A549 (cell line): ENCODE measurements around the gene SDR39U1. TPM values are rescaled to one million over a fixed set of nuclear protein-coding genes. Genes with fewer than 3 reads are reported as not detected.

Source experiments
- ATAC-seq, 2 experiments: fragments of 200-7000 bp in 1 of 2; fragments of >200 bp in 1 of 2; cut with Nextera tagmentation in 1 of 2; cut with Tn5 transposase in 1 of 2; 3 replicates each; pipeline versions ENCODE4 v1.8.0 to v1.9.1; 2018 to 2020; ENCODE audit warnings: mild to moderate bottlenecking in 1 of 2, moderate library complexity in 1 of 2
- CTCF ChIA-PET: fragments of 300-600 bp; sonication (Branson Sonifier 250); formaldehyde crosslinking; extraction: SDS; loops from one replicate; lab custom pipeline; 2021; ENCODE audit warnings: antibody characterized with exemption, inconsistent platforms; lab: Yijun Ruan, JAX
- POLR2A ChIA-PET: fragments of 350-600 bp; formaldehyde crosslinking; extraction: SDS; loops from one replicate; lab custom pipeline; 2021; ENCODE audit warnings: antibody characterized with exemption, inconsistent platforms; lab: Yijun Ruan, JAX
- DNase-seq, 2 experiments: peaks; one replicate each; pipeline versions ENCODE4 v3.0.0 to v3.0.0-alpha.2; 2011 to 2016; ENCODE audit warnings: low read depth in 1 of 2, low spot score in 1 of 2
- FAIRE-seq: peaks from 2 replicates; lab custom pipeline; 2011; peaks lifted over from hg19 to GRCh38; lab: Jason Lieb, UNC
- H3K27ac ChIP-seq, 2 experiments: fragments of >200 bp; sonication (Bioruptor Twin); formaldehyde crosslinking; 3 replicates each; pipeline ENCODE4 v1.5.1; 2016 to 2017
- H3K4me1 ChIP-seq: fragments of >200 bp; sonication (Bioruptor Twin); formaldehyde crosslinking; 3 replicates; pipeline ENCODE4 v1.6.1; 2016
- H3K4me2 ChIP-seq: fragments of >200 bp; sonication (Bioruptor Twin); formaldehyde crosslinking; 3 replicates; pipeline ENCODE4 v1.6.1; 2016
- H3K4me3 ChIP-seq: fragments of >200 bp; sonication (Bioruptor Twin); formaldehyde crosslinking; 3 replicates; pipeline ENCODE4 v1.5.1; 2016
- H3K9me3 ChIP-seq: fragments of >200 bp; sonication (Bioruptor Twin); formaldehyde crosslinking; 3 replicates; pipeline ENCODE4 v1.6.1; 2016
- CBX8 ChIP-seq: fragments of 200-600 bp; sonication (generic); IDR thresholded peaks from 2 replicates; pipeline ENCODE4 v1.6.1; 2016
- CHD2 ChIP-seq: fragments of 150-350 bp; IDR thresholded peaks from 2 replicates; pipeline ENCODE4 v1.6.1; 2014; ENCODE audit warnings: low read length; ENCODE audit not compliant: partially characterized antibody
- CHD4 ChIP-seq: fragments of 200-600 bp; sonication (generic); IDR thresholded peaks from 2 replicates; pipeline ENCODE4 v1.6.1; 2016; ENCODE audit warnings: antibody characterized with exemption, mild to moderate bottlenecking, borderline replicate concordance
- EHF ChIP-seq: fragments of 250-450 bp; sonication (Bioruptor Pico); IDR thresholded peaks from 2 replicates; pipeline ENCODE4 v1.5.0; 2020; ENCODE audit warnings: mild to moderate bottlenecking
- FOSB ChIP-seq: fragments of 250-450 bp; sonication (Bioruptor Pico); IDR thresholded peaks from 2 replicates; pipeline ENCODE4 v1.5.0; 2020; ENCODE audit warnings: mild to moderate bottlenecking, moderate library complexity
- FOSL2 ChIP-seq, 2 experiments: fragments of 450-650 bp in 1 of 2; fragments of >200 bp in 1 of 2; sonication (Bioruptor Twin) in 1 of 2; formaldehyde crosslinking; IDR thresholded peaks; 2 replicates each; pipeline versions ENCODE4 v1.5.0 to v1.6.1; 2016 to 2020; ENCODE audit warnings: mild to moderate bottlenecking in 1 of 2, moderate library complexity in 1 of 2
- HDAC2 ChIP-seq: fragments of 200-600 bp; sonication (generic); IDR thresholded peaks from 2 replicates; pipeline ENCODE4 v1.6.1; 2016
- HEYL ChIP-seq: fragments of 250-450 bp; sonication (Bioruptor Pico); IDR thresholded peaks from 2 replicates; pipeline ENCODE4 v1.8.0; 2021; ENCODE audit warnings: mild to moderate bottlenecking, moderate library complexity
- HOXB13 ChIP-seq: fragments of 250-450 bp; sonication (Bioruptor Pico); IDR thresholded peaks from 2 replicates; pipeline ENCODE4 v1.5.0; 2020; ENCODE audit warnings: low read depth, mild to moderate bottlenecking, moderate library complexity
- KDM5A ChIP-seq: fragments of 200-600 bp; sonication (generic); IDR thresholded peaks from 2 replicates; pipeline ENCODE4 v1.6.1; 2016; ENCODE audit warnings: antibody characterized with exemption, mild to moderate bottlenecking
- MAZ ChIP-seq: fragments of 150-350 bp; IDR thresholded peaks from 2 replicates; pipeline ENCODE4 v1.6.1; 2014; ENCODE audit warnings: antibody characterized with exemption, low read depth, low read length, borderline replicate concordance
- PHF8 ChIP-seq: fragments of 200-600 bp; sonication (generic); IDR thresholded peaks from 2 replicates; pipeline ENCODE4 v1.6.1; 2016; ENCODE audit warnings: low read depth, mild to moderate bottlenecking, antibody characterized with exemption, moderate library complexity, borderline replicate concordance
- RAD21 ChIP-seq, 2 experiments: fragments of >200 bp in 1 of 2; sonication (Bioruptor Twin) in 1 of 2; formaldehyde crosslinking in 1 of 2; IDR thresholded peaks in 1 of 2; conservative IDR thresholded peaks in 1 of 2; 2 replicates in 1 of 2; 3 replicates in 1 of 2; pipeline ENCODE4 v1.6.1; 2012 to 2018; ENCODE audit warnings: inconsistent platforms in 1 of 2
- RFX5 ChIP-seq: fragments of 450-650 bp; IDR thresholded peaks from 2 replicates; pipeline ENCODE4 v1.7.1; 2014; ENCODE audit warnings: antibody characterized with exemption, mild to moderate bottlenecking, moderate library complexity
- ZC3H11A ChIP-seq: fragments of 450-650 bp; IDR thresholded peaks from 2 replicates; pipeline ENCODE4 v1.6.1; 2014; ENCODE audit warnings: antibody characterized with exemption, mild to moderate bottlenecking
- WGBS: methylation state at CpG from one replicate; pipeline ENCODE4 v1.1.6; 2017; ENCODE audit errors: missing lambda C conversion rate; 5-methylcytosine and 5-hydroxymethylcytosine counted together
- polyA plus RNA-seq, 4 experiments: library from polyadenylated mRNA; depleted of rRNA in 3 of 4; stranded (reverse); fragments of >200 nt; fragmentation: RNase III in 1 of 4; extraction: RNeasy Plus Mini Kit Qiagen cat#74134 plus additional on column Dnase treatment in 1 of 4; gene quantifications; 2 replicates in 3 of 4; 3 replicates in 1 of 4; pipeline ENCODE4 v1.2.3, GENCODE V29; 2011 to 2017
- TF ChIP-seq, protein P1 (sequence below): fragments of >200 bp; sonication (Bioruptor Twin); formaldehyde crosslinking; IDR thresholded peaks from 3 replicates; pipeline ENCODE4 v1.6.1; 2016
- TF ChIP-seq, protein P2 (sequence below): fragments of 250-450 bp; sonication (Bioruptor Pico); IDR thresholded peaks from 2 replicates; pipeline ENCODE4 v1.5.0; 2021; ENCODE audit warnings: mild to moderate bottlenecking, moderate library complexity, borderline replicate concordance
- TF ChIP-seq, protein P3 (sequence below): IDR thresholded peaks from 2 replicates; pipeline ENCODE4 v1.6.1; 2012
- TF ChIP-seq, protein P4 (sequence below): fragments of 200-600 bp; sonication (generic); IDR thresholded peaks from 2 replicates; pipeline ENCODE4 v1.6.1; 2016; ENCODE audit warnings: antibody characterized with exemption, mild to moderate bottlenecking, moderate library complexity
- TF ChIP-seq, protein P5 (sequence below): fragments of 150-350 bp; IDR thresholded peaks from 2 replicates; pipeline ENCODE4 v1.6.1; 2014; ENCODE audit warnings: low read depth, mild to moderate bottlenecking, low read length

SDR39U1 gene
- polyA plus RNA-seq, 2 of the 4 experiments (the other 2 are of a cell fraction), result 57.3 to 61.1 TPM

DNA sequence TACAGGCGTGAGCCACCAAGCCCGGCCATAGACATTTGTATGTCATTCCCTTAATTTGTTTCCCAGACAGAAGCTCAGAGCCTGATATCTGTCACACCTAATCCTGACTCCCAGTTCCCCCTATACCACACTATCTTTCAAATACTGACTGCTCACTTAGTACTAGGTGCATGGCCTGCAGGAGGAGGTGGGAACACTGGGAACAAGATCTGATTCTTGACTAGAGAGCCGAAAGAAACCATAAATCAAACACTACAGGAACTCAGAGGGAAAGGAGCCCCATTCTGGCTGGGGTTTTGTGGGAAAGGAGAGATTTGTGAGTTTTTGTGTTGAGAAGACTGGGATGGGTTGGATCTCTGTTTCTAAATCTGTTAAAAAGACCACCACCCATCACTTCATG lies 7.9 kb downstream of the SDR39U1 start:
- TF ChIP-seq HOXB13 (CRISPR knock-in tag) (no peak), RAD21 (conservative IDR thresholded peaks at IDR 0.05 in 1 of 2, IDR thresholded peaks at IDR 0.05 in 1 of 2) (no peak), HEYL (CRISPR knock-in tag) (no peak), FOSB (no peak), MAZ (no peak), KDM5A (no peak), ZC3H11A (no peak), CHD2 (no peak), RFX5 (no peak)
- TF ChIP-seq, protein P1, sequence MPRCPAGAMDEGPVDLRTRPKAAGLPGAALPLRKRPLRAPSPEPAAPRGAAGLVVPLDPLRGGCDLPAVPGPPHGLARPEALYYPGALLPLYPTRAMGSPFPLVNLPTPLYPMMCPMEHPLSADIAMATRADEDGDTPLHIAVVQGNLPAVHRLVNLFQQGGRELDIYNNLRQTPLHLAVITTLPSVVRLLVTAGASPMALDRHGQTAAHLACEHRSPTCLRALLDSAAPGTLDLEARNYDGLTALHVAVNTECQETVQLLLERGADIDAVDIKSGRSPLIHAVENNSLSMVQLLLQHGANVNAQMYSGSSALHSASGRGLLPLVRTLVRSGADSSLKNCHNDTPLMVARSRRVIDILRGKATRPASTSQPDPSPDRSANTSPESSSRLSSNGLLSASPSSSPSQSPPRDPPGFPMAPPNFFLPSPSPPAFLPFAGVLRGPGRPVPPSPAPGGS, result no peak
- TF ChIP-seq, protein P2, sequence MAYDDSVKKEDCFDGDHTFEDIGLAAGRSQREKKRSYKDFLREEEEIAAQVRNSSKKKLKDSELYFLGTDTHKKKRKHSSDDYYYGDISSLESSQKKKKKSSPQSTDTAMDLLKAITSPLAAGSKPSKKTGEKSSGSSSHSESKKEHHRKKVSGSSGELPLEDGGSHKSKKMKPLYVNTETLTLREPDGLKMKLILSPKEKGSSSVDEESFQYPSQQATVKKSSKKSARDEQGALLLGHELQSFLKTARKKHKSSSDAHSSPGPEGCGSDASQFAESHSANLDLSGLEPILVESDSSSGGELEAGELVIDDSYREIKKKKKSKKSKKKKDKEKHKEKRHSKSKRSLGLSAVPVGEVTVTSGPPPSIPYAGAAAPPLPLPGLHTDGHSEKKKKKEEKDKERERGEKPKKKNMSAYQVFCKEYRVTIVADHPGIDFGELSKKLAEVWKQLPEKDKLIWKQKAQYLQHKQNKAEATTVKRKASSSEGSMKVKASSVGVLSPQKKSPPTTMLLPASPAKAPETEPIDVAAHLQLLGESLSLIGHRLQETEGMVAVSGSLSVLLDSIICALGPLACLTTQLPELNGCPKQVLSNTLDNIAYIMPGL (CRISPR knock-in tag), result no peak
- TF ChIP-seq, protein P3, sequence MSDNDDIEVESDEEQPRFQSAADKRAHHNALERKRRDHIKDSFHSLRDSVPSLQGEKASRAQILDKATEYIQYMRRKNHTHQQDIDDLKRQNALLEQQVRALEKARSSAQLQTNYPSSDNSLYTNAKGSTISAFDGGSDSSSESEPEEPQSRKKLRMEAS, result no peak
- no peak for FAIRE-seq
- H3K4me3 ChIP-seq, result no peak overlapping the region
- no peak overlapping the region for H3K4me2 ChIP-seq
- no peak overlapping the region for H3K27ac ChIP-seq
- ATAC-seq, result no peak
- H3K9me3 ChIP-seq, result no peaks in the 10 kb centered on the region
- WGBS, result 92% methylated on average over 3 of the region's 3 CpGs
- H3K4me1 ChIP-seq, result peaks cover 8% of the 10 kb centered on the region
- POLR2A ChIA-PET, result interaction anchor here (1.2 kb wide), 1 partner anchor 16 kb away, joined by 3 read pairs; no protein-coding TSS in a partner anchor
- CTCF ChIA-PET, result interaction anchor here (4.1 to 18.0 kb wide), 4 partner anchors 10 to 115 kb away, joined by 20 to 1142 read pairs (median 146); partner anchors contain the start of genes ADCY4, CIDEB, DHRS1 and LTB4R
- no peak for DNase-seq

DNA sequence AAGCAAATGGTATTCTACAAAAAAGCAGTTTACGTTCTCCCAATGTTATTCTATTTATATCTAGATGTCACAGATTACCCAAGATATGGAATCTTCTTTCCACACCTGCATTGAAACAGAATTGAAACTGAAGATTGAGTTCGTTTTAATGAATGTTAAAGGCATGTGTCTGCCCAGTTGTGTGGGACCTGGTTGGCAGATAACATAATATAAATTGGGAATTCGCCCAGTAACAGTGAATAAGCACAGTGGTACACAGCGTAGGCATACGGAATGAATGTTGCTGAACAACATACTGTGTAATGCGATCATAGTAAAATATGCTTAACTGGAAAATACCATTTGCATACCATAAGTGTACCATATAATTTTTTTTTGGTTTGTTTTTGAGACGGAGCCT lies 8.5 kb downstream of the SDR39U1 start:
- ChIA-PET POLR2A (interaction anchor here (1.2 kb wide), 1 partner anchor 15 kb away, joined by 3 read pairs; no protein-coding TSS in a partner anchor), CTCF (interaction anchor here (4.3 to 18.0 kb wide), 4 partner anchors 9 to 115 kb away, joined by 32 to 1142 read pairs (median 146); partner anchors contain the start of genes ADCY4, CIDEB, DHRS1 and LTB4R)
- Histone ChIP-seq H3K4me1 (peaks cover 13% of the 10 kb centered on the region), H3K27ac (no peak overlapping the region), H3K9me3 (no peaks in the 10 kb centered on the region), H3K4me3 (no peak overlapping the region), H3K4me2 (no peak overlapping the region)
- TF ChIP-seq, protein P4, sequence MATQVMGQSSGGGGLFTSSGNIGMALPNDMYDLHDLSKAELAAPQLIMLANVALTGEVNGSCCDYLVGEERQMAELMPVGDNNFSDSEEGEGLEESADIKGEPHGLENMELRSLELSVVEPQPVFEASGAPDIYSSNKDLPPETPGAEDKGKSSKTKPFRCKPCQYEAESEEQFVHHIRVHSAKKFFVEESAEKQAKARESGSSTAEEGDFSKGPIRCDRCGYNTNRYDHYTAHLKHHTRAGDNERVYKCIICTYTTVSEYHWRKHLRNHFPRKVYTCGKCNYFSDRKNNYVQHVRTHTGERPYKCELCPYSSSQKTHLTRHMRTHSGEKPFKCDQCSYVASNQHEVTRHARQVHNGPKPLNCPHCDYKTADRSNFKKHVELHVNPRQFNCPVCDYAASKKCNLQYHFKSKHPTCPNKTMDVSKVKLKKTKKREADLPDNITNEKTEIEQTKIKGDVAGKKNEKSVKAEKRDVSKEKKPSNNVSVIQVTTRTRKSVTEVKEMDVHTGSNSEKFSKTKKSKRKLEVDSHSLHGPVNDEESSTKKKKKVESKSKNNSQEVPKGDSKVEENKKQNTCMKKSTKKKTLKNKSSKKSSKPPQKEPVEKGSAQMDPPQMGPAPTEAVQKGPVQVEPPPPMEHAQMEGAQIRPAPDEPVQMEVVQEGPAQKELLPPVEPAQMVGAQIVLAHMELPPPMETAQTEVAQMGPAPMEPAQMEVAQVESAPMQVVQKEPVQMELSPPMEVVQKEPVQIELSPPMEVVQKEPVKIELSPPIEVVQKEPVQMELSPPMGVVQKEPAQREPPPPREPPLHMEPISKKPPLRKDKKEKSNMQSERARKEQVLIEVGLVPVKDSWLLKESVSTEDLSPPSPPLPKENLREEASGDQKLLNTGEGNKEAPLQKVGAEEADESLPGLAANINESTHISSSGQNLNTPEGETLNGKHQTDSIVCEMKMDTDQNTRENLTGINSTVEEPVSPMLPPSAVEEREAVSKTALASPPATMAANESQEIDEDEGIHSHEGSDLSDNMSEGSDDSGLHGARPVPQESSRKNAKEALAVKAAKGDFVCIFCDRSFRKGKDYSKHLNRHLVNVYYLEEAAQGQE, result no peak
- TF ChIP-seq PHF8 (no peak), CHD4 (no peak), MAZ (no peak), HDAC2 (no peak), CBX8 (no peak), FOSL2 (IDR thresholded peaks at IDR 0.05) (no peak), FOSL2 (CRISPR knock-in tag; IDR thresholded peaks at IDR 0.05) (no peak), FOSB (no peak), EHF (CRISPR knock-in tag) (no peak)
- TF ChIP-seq, protein P5, sequence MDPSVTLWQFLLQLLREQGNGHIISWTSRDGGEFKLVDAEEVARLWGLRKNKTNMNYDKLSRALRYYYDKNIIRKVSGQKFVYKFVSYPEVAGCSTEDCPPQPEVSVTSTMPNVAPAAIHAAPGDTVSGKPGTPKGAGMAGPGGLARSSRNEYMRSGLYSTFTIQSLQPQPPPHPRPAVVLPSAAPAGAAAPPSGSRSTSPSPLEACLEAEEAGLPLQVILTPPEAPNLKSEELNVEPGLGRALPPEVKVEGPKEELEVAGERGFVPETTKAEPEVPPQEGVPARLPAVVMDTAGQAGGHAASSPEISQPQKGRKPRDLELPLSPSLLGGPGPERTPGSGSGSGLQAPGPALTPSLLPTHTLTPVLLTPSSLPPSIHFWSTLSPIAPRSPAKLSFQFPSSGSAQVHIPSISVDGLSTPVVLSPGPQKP, result no peak
- DNase-seq, result no peak
- ATAC-seq, result no peak
- WGBS, result 83% methylated on average over 7 of the region's 7 CpGs
- FAIRE-seq, result no peak
